ENCODE results near the gene CYP3A4.
A peak's percentile ranks its signal among the peaks of the same experiment; 100 is the strongest.

CYP3A4 gene

DNA sequence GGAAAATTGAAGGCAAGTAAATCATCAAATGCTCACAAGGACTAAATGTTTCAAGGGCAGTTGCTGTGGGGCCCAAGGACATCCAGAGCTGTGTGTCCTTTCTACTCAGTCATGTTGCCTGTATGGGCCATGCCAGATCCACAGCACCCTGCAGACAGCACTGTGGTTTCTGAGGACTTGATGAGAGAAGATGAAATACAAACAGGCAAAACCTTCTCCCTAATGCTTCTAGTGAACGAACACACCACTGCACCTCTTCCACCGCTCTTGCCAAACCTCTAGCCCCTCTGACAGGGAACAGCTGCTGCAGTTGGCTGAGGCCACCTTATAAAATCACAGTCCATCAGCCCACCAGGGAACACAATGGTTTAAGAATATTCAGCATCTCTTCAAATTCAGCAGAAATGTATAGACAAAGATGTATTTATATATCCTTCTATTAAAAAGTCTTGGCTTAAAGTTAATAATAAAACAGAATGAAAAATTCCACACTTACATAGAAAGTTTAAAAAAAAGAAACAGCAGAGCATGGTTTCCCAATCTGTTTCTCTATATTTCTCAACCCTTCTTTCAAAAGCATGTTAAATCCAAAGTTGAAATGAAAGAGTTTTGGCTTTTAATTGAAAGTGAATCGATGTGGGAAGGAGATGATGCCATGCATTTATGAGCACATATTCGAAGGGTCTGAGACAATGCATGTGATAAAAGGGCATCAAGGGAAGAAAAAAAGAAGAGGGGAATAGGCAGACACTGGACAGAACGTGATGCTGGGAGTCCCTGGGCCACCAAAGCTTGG is 63.0 kb downstream of the CYP3A4 start:
- peak in 1 of 2 donors; percentile 29 for DNase-seq

DNA sequence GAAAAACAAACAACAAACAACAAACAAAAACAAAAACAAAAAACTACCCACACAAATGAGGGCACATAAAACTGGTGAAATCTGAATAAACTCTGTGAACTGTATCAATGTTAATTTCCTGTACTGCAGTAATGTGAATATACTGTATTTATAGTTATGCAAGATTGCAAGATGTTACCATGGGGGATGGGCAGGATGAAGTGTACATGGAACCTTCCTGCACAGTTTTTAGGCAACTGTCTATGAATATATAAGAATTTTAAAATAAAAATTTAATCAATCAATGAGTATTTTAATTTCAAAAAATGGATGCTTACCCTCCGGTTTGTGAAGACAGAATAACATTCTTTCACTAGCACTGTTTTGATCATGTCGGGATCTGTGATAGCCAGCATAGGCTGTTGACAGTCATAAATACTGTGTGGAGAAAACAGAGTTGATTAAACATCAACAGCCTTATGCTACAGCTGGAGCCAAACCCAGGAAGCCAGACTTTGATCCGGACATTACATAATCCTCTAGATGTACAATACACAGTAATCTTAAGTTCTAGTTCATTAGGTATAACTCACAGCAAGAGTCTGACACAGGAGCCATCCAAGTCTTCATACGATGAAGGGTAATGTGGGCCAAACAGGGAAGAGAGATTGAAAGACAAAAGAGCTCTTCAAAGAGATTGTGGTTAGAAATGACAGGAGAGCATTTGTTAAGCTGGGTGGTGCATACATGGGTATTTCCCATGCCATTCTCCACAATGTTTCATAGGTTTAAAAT is 63.8 kb downstream of the CYP3A4 start:
- no peak for DNase-seq

DNA sequence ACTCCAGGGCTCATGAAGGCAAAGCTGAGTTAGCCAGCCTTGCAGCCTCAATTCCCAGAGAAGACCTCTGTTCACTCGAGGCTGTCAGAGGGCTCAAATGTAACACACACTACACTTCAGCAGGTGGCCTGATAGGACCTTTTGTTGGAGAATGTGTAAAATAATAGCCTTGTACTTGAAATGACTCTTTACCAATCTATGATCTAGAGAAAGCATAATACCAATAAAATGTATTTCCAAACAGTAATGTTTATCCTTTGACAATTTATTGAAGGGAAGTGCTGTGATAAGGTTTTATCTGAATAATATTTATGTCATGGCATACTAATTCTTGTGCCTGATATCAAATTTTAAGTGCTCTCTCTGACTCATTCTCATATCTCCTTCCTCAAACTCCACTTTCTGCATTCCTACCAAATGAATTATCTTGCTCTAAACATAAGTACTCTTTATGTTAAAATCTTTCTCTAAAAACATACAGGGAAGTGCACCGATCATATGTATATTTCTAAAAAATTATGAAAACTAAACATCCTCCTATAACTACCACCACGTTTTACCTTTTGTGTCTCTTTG is 69.9 kb downstream of the CYP3A4 start:
- DNase-seq: no peak

DNA sequence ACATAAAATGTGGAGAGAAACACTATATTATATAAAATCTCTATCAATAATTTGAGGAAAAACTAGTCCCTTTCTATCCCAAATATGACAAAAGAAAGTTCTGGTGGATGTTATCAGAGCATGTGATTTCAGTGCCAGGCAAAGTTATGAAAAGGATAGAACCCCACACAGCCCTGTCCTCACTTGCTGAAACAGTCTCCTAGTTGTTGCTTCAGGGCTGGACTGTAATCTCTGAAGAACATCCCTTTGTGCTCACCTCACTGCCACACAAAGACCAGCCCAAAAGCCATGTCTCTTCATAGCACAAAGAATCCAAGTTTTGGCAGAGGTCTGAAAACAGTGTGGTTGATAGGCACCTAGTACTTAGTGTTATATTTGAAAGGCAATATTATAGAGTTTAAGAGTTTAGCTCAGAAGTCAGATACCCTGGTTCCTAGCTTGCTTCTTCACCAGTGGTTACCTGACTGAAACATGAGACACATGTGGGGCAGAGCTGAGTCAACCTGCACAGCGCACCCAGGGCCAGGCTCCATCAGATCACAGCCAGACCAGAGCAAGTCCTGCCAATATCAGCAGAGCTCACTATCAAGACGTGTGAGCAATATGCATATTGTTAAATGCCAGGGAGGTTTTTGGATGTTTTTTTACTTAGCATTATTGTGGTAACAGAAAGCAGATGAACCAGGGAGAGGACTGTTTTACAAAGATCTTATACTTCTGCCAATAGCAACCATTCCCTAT is 74.0 kb downstream of the CYP3A4 start:
- no peak for DNase-seq

DNA sequence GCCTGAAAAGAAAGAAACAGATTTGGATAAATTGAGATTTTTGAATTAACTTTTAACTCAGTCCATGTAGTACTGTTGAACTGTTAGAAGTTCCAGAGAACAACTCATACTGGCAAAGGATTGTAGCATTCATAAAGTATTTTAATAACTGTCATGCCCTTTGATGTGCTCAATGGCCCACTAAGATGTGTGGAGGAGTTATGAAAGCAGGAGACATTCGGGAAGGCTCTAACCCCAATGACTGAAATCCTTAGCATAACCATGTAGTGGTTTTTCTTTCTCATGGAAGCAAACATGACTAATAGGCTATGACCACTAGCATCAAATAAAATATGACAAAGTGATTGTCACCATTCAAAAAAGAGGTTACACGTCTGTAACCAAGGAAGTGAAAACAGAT is 74.7 kb downstream of the CYP3A4 start:
- no peak for DNase-seq

DNA sequence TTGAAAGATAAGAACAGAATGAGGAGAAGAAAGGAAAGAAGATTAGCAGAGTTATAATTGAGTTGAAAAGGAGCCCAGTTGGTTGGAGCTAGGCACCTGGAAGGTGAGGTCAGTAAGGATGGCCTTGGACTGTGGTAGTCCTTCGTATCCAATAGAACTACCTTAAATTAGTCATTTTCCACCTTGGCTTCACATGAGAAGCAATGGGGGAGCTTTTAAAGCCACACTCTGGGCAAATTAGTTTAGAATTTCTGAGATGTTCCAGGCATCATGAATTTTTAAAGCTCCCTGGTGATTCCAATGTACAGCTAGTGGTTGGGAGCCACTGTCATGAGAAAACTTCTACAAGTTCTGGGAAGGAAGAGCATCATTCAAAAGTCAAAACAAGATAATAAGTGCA is 76.9 kb downstream of the CYP3A4 start:
- no peak for DNase-seq
